H1 (cell line): ENCODE results near the gene SH3GL2. TPM values are rescaled to one million over a fixed set of nuclear protein-coding genes. Genes with fewer than 3 reads are reported as not detected.

Experiments
- CHD1 ChIP-seq: IDR thresholded peaks from 2 replicates; pipeline ENCODE4 v1.6.1; 2012; ENCODE audit warnings: low read depth, low read length, improper control_type of control experiment
- CHD2 ChIP-seq: IDR thresholded peaks from 2 replicates; pipeline ENCODE4 v1.6.1; 2012; ENCODE audit warnings: low read length, improper control_type of control experiment
- CHD7 ChIP-seq: fragments of 300-600 bp; sonication (generic); IDR thresholded peaks from 2 replicates; pipeline ENCODE4 v1.7.1; 2012; ENCODE audit warnings: low read length, moderate library complexity, mild to moderate bottlenecking, inconsistent platforms; ENCODE audit not compliant: insufficient replicate concordance
- CREB1 ChIP-seq: IDR thresholded peaks from 2 replicates; pipeline ENCODE4 v1.6.1; 2012; ENCODE audit warnings: inconsistent platforms
- EGR1 ChIP-seq: IDR thresholded peaks from 2 replicates; pipeline ENCODE4 v1.6.1; 2011; ENCODE audit warnings: low read depth, low read length, borderline replicate concordance
- SP1 ChIP-seq: IDR thresholded peaks from 2 replicates; pipeline ENCODE4 v1.6.1; 2011; ENCODE audit warnings: low read depth, low read length
- TEAD4 ChIP-seq: IDR thresholded peaks from 2 replicates; pipeline ENCODE4 v1.6.1; 2012; ENCODE audit warnings: low read depth, low read length, inconsistent platforms, mixed read lengths
- polyA plus RNA-seq, 7 experiments: library from polyadenylated mRNA; depleted of rRNA in 3 of 7; stranded (reverse) in 5 of 7; unstranded in 2 of 7; fragments of >200 nt in 5 of 7; fragments of 200-250 nt in 2 of 7; gene quantifications; 1 replicate in 5 of 7; 2 replicates in 1 of 7; 4 replicates in 1 of 7; pipeline versions ENCODE4 v1.2.1 to v1.2.3, GENCODE V29; 2011 to 2013; ENCODE audit warnings: missing spikeins in 2 of 7, mixed read lengths in 2 of 7
- total RNA-seq: library from RNA; stranded (reverse); fragmentation: NEBNext Ultra II Directional; extraction: Animal tissue kit (Norgen Biotek cat#: 25700); gene quantifications from 2 replicates; pipeline ENCODE4 v1.2.1, GENCODE V29; 2021

SH3GL2 gene
- total and polyA plus RNA-seq, 2 of the 8 experiments (the other 6 are each of a cell fraction or from before 2014, with no cell fraction given) = 4.7 to 5.3 TPM

DNA sequence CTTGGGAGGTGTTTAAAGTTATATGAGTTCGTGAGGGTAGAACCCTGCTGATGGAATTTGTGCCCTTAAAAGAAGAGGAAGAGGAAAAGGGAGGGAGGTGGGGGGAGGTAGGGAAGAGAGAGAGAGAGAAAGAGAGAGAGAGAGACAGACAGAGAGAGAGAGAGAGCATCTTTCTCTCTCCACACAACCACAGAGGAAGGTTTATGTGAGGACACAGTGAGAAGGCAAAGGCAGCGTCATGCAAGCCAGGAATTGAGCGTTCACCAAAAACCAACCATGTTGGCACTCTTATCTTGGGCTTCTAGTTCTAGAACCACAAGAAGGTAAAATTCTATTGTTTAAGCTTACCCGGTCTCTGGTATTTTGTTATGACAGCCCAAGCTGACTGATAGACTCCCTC is 152.4 kb downstream of the SH3GL2 start (continued):
- TF ChIP-seq SP1 (no peak), CHD7 (no peak), TEAD4 (no peak), EGR1 (no peak), CHD2 (no peak), CHD1 (no peak), CREB1 (no peak)
